Stimulated activated naive CD4-positive, alpha-beta T cell treated with Interleukin-2 at 50 U/mL for 16 hours (primary cell): ENCODE data around the gene STAMBP.
"Not testable (repeated sequence)": the region's sequence is repeated elsewhere in the genome, so short reads cannot be mapped to it uniquely, and the experiment has no call there.

Experiments
- DNase-seq: peaks from one replicate; lab custom pipeline; 2025; lab: John Stamatoyannopoulos, UW

STAMBP gene

DNA sequence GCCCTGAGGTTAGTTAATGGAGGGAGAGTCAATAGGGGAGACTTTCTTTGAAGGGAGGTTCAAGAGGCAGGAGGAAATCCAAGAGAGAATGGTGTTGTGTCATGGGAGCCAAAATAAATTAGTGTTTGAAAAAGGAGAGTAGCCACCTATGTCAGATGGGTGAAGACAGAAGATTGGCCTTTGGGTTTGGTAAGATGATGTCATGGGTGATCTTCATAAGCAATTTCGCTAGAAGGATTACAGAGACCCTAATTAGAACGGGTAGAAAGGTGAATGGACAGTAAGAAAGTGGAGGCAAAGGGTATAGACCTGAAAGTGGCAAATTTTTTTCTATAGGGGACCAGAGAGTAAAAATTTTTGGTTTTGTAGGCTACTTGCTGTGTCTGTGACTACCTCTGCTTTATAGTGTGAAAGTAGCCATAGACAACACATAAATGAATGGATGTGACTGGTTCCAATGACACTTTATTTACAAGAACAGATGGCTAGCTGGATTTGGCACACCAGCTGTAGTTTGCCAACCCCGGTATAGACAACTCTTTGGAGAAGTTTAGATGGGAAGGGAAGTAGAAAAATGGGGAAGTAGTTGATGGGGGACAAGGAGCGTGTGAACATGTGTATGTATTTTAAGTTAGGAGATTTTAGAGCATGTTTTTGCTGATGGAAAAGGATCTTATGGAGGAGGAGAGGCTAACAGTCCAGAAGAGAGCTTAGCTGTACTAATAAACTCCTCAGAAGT lies 9.3 kb downstream of the STAMBP start:
- no peak for DNase-seq

DNA sequence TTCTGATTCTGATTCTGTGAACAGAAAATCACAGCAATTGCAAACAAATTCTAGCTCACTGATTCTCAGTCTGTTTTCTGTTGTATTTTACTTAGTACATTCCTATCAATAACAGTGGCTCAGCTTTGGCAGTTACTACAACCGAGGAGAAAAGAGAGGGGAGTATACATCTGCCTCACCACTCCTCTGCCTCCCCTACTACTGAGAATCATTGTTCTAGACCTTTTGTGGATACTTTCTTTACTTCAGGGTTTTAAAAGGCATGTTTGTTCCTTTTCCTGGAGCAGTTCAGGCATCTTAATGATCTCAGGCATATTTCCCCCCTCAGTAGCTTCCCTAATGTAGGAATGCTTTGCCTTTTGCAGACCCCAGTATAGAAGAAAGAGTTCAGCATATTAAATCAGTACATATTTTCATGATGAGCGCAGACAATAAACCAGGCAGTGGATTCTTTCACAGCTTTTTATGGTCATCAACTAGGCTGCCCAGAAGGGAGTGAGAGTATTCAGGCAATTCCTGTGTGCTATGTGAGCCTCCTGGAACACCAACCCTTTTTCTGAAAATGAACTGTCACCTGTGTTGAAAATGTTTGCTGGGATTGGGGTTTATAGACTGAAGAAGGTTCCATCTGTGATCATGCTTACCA lies 10.3 kb downstream of the STAMBP start:
- DNase-seq: no peak

DNA sequence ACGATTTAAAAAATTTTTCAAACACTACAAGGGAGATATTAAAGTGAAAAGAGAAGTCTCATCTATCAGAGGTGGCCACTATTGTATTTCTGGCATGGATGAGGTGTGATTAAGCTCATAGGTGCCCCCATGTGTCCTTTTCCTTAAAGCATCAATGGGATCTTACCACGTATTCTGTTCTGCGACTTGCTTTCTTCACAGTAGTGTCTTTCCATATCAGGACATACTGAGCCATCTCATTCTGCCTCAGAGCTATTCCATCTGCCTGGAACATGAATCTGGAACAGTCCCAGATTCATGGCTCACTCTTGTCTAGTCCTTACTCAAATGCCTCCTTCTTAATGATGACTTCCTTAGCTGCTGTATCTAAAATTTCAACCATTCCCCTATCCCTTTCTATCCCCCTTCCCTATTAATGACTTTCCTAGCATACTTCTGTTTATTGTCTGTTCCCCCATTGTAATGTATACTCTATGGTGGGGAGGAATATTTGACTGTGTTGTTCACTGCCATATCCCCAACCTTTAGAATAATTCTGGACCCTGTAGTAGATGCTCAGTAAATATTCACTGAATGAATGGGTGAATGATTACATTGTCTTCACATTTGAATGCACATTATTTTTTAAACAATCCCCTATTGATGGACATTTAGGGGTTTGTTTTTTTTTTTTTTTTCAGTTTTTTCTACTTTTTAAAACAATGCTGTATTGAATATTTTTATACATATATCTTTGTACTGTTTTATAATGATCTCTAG lies 11.1 kb downstream of the STAMBP start:
- no peak for DNase-seq

DNA sequence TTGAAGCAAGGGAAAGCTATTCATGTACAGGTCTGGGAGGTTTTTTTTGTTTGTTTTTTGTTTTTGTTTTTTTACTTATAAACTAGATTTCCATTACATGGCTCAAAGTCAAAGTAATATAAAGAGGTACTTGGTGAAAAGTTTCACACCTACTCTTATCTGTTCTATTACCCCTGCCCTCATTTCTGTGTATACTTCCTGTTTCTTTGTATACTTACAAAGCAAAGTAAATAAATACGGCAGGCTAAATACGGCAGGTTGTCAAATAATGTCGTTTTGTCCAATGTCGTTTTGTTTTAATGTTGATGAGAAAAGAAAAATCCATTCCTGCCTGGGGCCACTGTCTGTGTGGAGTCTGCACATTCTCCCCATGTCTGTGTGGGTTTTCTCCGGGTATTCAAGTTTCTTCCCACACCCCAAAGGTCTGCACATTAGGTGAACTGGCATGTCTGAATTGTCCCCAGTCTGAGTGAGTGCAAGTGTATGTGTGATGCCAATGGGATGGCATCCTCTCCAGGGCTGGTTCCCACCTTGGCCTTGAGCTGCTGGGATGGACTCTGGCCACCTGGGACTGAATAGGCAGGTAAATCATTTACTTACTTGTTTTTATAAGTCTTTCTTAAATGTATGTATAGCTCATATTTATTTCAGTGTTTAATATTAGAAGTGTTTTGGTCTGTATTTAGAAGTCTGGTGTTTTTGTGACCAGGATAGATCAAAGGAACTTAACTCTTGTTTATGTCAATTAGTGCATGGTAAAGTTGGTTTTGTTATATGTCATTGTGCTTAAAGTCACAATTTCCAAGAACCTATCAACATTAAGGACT lies 13.4 kb downstream of the STAMBP start:
- no peak for DNase-seq

DNA sequence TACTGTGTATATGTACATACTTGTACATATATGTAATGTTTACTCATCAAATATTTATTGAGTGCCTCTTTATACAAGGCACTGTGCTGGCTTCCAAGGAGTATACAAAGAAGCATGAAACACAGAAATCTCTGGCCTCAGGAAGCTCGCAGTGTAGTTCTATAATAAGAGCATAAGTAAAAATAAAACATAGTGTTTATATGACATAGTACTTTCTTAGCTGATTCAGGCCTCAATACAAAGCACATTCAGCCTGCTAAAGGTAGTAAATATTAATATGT lies 13.9 kb downstream of the STAMBP start:
- no peak for DNase-seq

DNA sequence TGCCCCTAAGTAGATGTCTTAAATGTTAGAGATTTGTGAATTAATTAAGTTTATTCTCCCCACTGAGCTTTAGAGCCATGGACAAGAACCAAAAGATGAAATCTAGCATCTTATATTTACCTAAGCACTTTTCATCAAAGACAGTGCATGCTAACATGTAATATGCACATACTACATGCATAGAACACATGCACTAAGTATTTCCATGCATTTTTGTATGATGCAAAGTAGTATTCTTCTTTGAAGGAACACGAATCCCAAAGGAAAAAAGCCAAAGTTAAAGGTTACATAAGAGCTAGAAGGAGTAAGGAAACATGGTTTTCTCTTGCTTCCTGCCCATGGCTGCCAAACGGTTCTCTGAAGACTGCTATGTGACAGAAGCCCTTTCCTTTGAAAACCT lies 15.3 kb downstream of the STAMBP start:
- DNase-seq: no peak

DNA sequence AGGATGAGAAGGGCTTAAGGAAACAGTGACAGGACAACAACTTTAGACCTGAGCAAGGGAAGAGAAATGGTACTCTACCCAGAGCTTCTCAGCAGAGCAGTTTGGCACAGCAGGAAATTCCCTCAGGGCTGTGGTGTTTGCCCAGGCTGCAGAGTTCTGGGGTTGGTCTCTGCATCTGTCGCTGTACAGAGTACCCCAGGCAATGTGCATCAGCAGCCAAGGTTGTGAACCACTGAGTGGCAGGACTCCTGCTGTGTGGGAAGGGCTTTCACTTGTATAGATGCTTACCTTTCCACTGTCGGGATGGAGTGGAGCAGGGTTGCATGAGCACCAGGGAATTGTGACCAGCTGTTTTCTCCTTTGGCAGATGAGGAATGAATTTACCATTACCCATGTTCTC lies 21.2 kb downstream of the STAMBP start:
- DNase-seq: no peak

DNA sequence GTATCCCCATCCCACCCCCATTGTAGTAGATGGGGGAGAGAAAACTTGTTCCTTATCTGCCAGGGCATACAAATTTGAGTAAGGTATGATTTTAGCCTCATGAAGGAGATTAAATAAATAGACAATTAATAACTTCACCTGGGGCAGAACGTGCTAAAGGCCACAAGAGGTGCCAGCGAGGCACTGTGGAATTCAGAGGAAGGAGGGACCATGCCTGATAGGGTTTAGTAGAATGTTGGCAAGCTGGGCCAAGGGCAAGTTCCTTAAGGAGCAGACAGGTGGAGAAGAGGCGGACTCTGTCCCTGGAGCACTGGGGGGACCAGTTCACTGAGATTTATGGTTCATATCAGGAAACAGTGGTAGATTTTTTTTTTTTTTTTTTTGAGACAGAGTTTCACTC lies 22.5 kb downstream of the STAMBP start:
- no peak for DNase-seq

DNA sequence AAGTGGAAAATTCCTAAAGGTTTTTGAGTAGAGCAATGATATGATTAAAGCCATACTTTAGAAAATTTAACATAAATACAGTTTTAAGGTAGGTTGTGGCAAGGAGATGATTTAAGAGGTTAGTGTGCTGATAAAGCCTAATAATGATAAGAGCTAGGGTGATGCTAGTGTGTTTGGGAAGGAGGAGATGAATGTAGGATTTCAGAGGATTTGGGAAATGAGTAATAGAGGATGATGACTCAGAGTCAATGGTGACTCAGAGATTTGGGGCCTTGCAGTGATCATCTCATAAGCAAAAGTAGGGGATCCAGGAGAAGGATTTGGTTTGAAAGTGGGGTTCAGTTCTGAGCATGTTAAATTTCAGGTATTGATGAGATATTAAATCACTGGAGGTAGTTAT lies 23.3 kb downstream of the STAMBP start:
- no peak for DNase-seq

DNA sequence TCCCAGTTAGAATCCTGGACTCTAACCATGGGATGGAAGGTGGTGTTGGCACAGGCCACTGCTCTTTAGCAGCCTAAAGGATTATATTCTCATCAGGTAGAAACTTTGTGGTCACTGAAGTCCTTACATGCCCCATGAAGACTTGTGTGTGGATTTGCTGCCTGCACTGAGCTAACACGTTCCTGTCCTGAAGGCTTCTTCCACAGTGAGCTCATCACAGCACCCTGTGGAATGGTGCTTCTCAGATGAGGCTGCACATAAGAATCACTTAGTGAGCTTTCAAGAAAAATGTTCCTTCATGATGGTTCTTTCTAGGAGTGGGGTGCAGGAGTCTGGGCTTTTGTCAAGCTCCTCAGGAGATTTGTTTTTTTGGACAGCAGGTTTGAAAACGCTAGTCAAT lies 26.8 kb downstream of the STAMBP start:
- DNase-seq: no peak

DNA sequence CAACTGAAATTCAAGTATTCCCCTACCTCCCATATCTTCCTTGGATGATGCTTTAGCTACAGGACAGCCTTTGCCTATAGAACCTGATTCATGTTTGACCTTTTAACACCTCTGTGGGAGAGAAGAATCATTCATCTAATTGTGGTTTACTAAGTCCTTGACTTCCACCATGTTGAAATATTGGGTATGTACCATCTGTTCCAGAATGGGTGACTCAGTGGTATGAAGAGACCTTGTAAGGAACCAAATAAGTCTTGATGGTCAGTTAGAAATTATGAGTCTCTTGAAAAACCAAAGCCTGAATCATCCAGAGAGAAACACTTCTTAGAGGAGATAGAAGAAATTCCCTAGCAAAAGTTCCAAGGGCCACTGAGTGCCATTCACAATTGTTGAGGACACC lies 27.5 kb downstream of the STAMBP start:
- DNase-seq: no peak

DNA sequence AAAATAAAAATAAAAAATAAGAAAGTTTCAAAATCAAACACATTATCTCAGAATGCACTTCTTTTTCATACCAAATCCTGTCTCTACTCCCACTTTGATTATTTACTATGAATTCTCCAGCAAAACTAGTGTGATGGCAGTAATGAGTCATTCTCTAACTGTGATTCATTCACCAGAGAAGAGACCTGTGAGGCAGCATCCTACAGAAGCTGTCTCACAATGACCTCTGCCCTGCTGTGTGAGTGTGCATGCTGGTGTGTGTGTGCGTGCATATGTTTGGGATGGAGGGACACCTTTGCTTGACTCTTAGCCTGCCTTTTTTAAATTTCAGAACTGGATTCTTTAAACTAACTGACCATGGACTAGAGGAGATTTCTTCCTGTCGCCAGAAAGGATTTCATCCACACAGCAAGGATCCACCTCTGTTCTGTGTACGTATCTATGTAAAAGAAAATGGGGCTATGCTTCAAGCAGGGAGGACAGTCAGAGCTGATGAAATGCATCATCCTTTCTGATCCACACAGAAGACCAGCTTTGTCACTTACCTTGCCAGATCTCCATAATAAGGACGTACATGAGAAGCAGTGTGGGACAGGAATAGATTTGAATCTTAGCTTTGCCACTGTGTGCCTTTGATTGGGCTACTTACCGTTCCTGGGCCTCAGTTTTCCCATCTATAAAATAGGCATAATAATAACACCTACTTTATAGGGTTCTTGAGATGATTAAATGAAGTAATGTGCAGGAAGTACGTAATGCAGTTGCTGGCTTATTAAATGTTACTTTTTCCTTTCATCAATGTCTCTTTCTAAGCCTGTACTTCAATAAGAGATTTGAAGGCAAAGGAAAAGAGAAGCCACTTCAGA lies 31.2 kb downstream of the STAMBP start:
- peak; percentile 18 for DNase-seq

DNA sequence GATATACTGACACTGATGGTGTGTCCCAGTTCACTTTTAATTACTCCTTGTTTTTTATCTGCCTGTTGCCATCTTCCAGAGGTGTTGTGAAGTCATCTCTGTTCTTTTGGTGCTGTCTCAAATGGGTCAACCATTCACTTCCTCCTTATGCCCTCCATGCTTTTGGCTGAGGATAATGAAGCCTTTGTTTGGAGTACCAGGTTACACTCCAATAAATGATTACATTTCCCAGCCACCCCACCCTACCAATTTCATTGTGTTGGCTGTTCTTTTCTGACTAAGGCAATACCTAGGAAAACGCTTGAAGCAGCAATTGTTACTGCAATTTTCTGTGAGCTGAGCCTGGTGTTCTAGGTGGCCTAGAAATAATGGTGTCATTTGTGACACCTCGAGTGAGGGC lies 34.2 kb downstream of the STAMBP start:
- no peak for DNase-seq

DNA sequence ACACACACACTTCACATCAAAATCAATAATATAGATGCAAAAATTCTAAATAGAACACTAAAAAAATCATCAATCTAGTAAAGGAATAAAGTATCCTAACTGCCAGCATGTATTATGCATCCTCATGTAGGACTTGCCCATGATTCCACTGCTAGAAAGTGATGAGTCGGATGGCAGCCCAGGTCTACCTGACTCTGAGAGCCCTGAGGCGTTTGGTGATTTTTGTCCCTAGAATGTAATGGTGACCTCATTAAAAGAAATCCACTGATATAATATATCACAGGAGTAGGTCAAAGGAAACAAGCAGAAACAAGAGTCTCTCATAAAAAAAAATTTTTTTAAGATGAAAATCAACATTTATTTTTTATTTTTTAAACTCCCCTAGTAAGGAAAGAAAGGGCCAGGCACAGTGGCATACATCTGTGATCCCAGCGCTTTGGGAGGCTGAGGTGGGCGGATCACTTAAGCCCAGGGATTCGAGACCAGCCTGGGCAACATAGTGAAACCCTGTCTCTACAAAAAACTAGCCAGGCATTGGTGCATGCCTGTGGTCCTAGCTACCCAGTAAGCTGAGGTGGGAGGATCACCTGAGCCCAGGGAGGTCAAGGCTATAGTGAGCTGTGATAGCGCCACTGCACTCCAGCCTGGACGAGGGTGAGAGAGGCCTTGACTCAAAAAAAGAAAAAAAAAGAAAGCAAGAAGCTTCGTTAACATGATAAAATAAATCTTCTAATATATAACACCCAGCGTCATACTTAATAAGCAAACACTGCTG lies 39.6 kb downstream of the STAMBP start:
- DNase-seq: no peak

DNA sequence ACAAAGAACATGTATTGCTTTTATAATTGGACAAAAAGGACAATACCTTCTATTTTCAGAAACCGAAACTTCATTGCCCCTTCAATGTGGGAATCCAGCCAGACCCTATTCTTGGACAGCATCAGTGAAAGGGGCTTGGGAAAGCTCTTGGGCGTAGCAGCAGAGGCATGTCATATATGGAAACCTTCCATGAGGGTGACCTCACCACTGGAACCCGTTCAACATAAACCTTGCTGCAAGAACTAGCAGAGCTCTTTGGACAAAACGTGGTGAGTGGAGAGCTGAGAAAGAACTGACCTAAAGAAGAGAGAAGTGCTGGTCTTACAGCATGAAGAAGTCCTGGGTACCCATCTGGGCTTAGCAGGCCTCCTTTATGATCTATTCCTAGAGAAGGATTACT lies 41.3 kb downstream of the STAMBP start:
- DNase-seq: no peak

DNA sequence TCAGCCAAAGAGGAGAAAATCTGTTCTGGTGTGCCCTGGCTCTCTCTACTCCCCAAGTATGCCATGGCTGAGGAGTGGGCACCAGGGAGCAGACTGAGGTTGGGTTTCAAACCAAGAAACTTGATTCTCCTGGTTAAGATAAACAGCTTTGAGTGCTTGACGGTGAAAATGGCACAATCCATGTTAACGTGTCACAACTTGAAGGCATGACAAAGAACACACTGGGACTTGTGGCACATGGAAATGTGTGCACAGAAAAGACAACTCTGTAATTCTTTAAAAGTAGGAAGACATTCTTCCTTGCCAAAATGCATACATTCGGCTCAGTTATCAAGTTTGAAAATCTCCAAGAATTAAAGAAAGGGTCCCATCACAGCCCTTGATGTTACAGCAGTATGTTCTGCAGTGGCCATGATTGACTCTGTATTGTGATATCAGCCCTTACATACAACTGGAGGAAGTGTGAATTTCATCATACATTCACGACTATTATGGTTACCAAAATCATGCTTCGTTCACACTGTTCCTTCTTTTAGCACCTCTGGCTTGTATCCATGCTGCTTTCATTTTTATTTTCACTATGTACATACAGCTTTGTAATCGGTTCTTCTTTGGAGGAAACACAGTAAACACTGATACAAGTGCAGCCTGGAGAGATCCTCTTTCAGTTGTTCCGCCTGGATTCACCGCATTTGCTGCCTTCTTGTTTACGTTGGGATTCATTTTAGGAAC lies 48.5 kb downstream of the STAMBP start:
- no peak for DNase-seq

DNA sequence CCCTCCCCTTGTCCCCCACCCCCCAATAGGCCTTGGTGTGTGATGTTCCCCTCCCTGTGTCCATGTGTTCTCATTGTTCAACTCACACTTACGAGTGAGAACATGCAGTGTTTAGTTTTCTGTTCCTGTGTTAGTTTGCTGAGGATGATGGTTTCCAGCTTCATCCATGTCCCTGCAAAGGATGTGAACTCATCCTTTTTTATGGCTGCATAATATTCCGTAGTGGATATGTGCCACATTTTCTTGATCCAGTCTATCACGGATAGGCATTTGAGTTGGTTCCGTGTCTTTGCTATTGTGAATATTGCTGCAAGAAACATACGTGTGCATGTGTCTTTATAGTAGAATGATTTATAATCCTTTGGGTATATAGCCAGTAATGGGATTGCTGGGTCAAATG lies 49.2 kb downstream of the STAMBP start:
- DNase-seq: not testable (repeated sequence)

DNA sequence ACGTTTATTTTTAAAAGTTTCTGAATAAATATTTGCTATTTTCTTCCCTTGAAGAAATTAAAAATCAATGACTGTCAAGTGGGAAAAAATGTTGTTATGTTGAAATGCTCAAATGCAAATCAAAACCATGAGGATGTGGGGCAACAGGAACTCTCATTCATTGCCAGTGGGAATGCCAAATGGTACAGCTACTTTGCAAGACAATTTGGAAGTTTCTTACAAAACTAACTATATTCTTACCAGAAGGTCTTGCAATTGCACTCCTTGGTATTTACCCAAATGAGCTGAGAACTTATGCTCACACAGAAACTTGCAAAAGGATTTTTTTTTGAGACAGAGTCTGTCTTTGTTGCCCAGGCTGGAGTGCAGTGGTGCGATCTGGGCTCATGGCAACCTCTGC lies 56.6 kb downstream of the STAMBP start:
- no peak for DNase-seq

DNA sequence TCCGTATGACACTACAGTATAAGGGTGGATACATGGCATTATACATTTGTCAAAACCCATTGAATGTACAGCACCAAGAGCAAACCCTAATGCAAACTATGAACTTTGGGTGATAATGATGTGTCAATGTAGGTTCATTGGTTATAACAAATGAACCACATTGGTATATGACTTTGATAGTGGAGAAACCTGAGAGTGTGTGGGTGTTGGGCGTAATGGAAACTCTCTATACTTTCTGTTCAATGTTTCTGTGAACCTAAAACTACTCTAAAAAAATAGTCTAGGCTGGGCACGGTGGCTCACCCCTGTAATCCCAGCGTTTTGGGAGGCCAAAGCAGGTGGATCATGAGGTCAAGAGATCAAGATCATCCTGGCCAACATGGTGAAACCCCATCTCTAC lies 57.6 kb downstream of the STAMBP start:
- peak; percentile 31 for DNase-seq
